Stimulated activated CD8-positive, alpha-beta memory T cell treated with anti-CD3 and anti-CD28 coated beads, Interleukin-4, amount 100 ng/mL, for 24 hours (primary cell): Measurements from ENCODE around the gene IQSEC3.
"Not testable (repeated sequence)": the region's sequence is repeated elsewhere in the genome, so short reads cannot be mapped to it uniquely, and the experiment has no call there.

Source experiments
- DNase-seq: peaks from one replicate; pipeline ENCODE4 v3.0.0-alpha.2; 2020; ENCODE audit warnings: low read depth

IQSEC3 gene

GRCh38 chr12:177980-178828, 111.6 kb downstream of the IQSEC3 start:
- no peak for DNase-seq

GRCh38 chr12:178829-179109, 112.2 kb downstream of the IQSEC3 start:
- no peak for DNase-seq

GRCh38 chr12:179131-179884, 112.7 kb downstream of the IQSEC3 start:
- DNase-seq, result no peak

DNA sequence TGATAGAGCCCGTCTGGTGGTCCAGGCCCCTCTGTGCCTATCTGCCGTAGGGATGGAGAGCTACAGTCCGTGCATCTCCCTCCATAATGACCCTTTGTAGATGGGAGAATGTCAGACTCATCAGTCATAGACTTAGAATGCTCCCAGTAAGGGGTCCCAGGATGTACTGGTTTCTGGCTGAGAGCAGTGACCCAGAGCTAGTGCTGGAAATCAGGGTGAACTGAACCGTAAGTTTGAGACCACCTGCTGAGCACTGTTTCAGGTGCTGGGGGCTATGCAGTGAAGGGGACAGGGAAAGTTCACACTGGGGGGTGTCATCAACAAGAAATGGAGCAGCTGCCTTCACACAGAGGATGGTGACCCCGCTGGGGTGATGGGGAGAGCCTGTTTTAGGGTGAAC, 113.3 kb downstream of the IQSEC3 start:
- DNase-seq, result no peak

GRCh38 chr12:180445-180844, 113.9 kb downstream of the IQSEC3 start:
- DNase-seq, result no peak

- no peak for DNase-seq
Measured at GRCh38 chr12:181921-182320, 115.4 kb downstream of the IQSEC3 start.

GRCh38 chr12:182381-182892, 115.9 kb downstream of the IQSEC3 start:
- DNase-seq, result no peak

DNA sequence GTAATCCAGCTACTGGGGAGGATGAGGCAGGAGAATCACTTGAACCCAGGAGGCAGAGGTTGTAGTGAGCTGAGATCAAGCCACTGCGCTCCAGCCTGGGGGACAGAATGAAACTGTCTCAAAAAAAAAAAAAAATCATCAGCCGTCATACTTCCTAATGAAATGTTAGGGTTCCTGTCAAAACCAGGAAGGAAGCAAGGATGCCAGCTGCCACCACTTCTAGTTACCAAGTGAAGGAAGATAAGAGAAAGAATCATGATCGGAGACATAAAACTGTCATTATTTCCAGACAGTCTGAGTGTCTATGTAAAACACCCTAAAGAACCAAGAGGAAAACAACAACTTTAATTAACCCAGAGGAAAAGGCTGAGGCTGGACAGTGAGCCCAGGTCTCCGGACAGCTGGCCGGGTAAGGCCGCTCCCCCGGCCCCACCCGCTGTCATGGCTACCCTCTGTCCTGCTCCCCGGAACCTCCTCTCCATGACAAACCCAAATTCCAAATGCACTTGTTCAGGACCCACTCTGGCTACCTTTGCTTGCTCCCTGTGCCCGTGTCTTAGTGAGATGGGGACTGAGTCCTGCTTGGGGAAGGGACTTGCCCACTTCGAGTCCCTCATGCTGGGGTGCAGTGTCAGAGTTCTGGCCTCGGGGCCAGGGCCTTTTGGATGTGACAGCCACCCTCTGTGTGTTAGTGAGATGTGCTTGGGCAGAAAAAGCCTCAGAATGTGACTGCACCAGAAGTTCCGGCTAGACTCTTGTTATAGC, 118.4 kb downstream of the IQSEC3 start:
- no peak for DNase-seq

- DNase-seq, result no peak
Measured at GRCh38 chr12:185576-185955, 119.0 kb downstream of the IQSEC3 start.

DNA sequence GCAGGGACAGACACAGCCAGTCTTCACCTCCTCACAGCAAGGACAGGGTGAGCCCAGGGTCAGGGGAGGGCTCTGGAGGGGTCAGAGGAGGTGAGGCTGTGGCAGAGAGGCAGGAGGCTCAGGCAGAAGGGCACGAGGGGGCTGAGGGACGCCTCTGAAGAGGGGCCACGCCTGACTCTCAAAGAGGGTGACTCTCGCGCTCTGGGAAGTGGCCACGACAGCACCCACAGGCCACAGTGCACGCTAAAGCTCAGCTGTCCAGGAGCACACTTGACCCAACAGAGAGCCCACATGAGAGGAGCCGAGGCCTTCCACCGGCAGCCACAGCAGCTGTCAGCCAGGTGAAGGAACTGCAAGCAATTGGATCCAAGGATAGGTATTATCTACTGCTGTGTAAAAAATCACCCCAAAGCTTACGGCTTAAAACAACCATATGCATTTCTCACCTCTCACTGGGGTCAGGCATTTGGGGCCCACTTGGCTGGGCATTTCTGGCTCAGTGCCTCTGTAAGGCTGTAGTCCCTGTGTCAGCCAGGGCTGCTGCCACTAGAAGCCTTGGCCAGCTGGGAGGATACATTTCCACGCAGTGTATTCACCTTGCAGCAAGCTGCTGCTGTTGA, 119.5 kb downstream of the IQSEC3 start:
- no peak for DNase-seq

GRCh38 chr12:187986-188909, 121.7 kb downstream of the IQSEC3 start:
- not testable (repeated sequence) for DNase-seq

DNA sequence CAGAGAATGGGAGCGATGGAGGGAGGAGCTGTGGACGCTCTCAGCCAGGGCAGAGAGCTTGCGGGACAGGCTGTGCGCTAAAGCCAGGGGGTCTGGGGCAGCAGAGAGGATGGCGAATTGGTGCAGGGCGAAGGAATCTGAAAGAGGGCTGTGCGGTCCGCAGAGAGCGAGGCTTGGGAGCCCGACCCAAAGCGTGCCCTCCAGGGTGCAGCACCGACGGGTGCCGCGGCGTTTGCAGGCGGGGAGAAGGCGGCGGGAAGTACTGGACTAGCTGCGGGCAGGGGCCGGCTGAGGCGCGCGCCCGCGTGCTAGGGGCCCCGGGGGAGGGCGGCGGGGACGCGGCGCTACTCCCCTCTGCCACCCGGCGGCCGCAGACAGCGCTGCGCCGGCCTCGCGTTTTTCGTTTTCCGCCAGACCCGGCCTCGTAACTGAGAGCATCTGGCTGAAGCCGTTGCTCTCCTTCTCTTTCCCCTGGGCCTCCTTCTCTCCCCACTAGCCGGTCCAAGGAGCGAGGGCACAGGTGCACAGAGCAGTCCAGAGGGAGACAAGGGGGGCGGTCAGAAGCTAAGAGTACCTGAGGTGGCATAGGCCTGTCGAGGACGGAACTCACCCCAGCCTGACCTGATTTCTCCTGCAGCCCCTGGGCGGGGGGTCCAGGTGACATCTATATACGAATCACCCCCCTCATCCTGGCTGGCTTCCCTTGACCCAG, 122.5 kb downstream of the IQSEC3 start:
- DNase-seq, result peak; percentile 15

- DNase-seq, result no peak
Measured at GRCh38 chr12:189622-189962, 123.0 kb downstream of the IQSEC3 start.

DNA sequence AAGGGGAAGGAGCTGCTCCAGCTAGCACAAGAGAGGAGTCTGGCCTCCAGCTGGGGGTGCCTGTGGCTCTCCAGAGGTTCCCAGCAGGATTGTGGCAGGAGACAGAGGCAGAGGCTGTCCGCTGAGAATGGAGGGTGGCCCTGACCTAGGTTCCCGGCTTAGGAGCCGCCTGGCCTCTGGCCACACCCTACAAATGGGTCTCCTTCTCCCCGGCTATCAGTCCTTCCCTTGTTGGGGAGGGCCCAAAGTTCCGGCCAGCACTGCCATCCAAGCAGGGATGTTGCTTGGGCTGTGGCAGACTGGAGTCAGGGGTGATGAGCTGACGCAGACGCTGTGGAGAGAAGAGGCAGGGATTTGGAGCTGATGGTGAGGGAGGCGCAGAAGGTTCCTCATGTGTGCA, 124.3 kb downstream of the IQSEC3 start:
- DNase-seq, result no peak

GRCh38 chr12:191541-191940, 125.0 kb downstream of the IQSEC3 start:
- no peak for DNase-seq

DNA sequence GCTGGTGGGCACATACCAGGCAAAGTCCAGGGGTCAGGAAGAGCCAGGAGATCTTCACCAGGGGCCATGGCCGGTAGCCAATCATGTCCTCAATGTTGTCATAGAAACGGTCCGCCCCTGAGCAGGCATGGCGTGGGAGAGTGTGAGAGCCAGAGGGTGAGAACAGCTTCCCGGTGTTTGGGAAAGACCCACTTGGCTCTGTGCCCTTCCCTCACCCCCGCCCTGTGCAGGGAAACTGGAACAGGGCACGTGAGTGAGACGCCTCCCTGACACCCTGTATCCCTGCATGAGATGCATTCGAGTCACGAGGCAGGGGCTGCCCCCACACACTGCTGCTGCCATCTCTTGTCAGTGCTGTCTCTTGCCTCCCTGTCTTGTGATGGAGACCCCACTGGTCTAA, 126.7 kb downstream of the IQSEC3 start:
- no peak for DNase-seq

- DNase-seq, result no peak
Measured at GRCh38 chr12:194276-194675, 127.7 kb downstream of the IQSEC3 start.

- DNase-seq, result no peak
Measured at GRCh38 chr12:195156-195555, 128.6 kb downstream of the IQSEC3 start.

GRCh38 chr12:195951-196350, 129.4 kb downstream of the IQSEC3 start:
- no peak for DNase-seq

DNA sequence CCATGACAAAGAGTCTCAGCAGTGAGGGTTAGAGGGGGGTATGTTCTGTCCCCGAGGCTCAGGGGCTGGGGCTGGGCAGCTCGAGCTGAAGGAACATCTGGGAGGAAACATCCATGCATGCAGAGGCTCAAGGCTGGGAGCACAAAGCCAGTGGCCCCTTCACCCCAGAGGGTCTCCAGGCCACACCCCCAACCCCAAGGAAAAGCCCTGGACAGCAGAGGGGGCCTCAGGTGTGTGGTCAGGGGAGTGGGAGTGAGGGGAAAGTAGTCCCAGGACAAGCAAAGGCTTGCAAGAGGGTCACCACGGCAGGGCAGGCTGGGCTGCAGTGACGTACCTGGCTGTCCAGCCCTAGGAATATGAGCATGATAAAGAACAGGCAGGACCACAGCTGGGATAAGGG, 129.9 kb downstream of the IQSEC3 start:
- no peak for DNase-seq

GRCh38 chr12:197347-197746, 130.8 kb downstream of the IQSEC3 start:
- no peak for DNase-seq
